IPS DF 4.7 (cell line): ENCODE measurements around the gene SPINK2.

Experiments
- DNase-seq: peaks from one replicate; pipeline ENCODE4 v3.0.0-alpha.2; 2013; ENCODE audit warnings: low spot score; ENCODE audit errors: extremely low read depth

SPINK2 gene

DNA sequence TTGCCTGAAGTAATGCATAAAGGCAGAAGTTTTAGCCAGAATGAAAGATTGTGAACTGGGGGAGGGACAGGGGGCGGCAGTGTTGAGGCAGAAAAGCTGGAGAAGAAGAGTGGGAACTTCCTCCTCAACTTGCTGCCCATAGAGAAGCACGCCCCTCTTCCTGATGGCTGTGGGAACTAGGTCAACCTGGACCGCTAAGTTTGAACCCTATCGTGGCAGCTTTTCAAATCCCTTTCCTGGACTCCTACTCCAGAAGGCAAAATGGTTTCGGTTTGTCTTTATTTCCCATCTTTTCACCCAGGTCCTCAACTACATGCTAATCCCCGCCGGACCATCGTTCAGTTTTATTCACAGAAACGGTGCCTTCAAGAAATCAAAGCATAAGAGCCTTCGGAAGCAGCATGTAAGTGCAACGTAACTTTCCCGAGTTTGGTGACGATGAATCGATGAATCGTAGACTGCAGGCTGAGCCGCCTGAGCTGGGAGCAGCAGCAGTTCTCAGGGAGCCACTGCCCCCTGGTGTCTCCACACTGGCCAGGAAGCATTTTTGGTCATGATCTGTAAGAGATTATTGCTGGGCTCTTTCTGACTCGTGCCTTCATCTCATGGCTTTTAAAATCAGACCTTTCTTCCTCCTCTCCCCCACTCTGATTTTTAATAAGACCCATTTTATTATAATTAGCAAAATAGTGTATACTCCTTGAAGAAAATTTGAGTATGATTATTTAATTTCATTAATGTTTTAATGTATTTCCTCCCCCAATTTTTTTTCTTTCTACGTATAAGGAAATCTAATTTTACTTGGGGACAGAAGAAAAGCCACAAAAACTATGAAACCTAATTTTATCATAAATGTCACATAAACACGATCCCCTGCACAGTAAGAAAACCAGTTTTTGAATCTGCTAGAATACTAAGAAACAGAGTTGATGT is 21.4 kb downstream of the SPINK2 start:
- DNase-seq, result no peak

DNA sequence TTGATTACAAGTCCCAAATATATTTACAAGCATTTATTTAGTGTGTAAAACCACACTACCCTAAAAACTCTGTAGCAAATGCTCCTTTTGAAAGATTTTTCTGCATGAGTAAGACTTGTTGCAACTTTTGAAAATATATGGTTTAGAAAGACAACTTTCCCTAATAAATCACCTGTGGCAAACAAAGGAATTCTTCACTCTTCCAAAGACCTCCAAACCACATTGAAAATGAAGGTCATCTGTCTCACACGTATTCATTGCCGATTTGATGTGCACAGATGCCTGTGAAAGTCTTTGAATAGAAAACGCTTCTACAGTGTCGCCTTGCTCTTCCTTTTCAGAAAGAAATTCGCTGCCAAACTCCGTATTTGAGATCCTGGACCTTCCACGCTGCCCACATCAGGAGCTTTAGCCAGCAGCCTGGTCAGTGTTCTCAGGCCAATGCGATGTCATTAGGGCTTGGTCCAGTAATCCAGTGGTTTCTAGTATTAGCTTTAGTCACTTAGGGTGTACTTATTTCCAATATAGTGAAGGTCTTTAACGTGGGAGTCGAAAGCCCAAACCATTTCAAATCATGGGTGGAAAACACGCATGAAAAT is 22.2 kb downstream of the SPINK2 start:
- DNase-seq, result no peak

DNA sequence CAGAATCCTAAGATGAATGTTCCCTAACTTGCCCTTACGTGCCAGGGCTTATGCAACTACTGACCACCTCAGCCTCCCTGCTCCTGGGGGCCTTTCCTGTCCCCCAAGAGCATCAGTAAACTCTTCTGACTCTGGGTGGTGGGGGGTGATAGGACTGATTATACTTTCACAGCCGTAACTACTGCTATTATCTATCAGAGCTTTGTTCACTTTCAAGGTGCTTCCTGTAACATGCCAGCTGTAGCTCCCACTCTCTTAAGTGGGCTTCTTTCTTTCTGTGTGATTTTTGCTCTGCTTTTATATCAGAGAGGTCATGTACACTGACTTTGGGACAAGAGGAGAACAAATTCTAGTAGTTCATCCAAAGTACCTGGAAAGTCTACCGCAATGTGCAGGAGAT is 25.3 kb downstream of the SPINK2 start:
- DNase-seq, result no peak

DNA sequence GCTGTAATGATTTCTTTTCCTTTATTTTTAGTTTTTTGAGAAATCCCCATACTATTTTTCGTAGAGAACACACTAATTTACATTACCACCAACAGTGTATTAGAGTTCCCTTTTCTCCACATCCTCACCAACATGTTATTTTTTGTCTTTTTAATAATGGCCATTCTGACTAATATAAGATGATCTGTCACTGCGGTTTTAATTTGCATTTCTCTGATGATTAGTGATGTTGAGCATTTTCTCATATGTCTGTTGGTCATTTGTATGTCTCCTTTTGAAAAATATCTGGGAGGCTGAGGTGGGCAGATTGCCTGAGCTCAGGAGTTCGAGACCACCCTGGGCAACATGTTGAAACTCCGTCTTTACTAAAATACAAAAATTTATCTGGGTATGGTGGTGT is 30.2 kb downstream of the SPINK2 start:
- no peak for DNase-seq

DNA sequence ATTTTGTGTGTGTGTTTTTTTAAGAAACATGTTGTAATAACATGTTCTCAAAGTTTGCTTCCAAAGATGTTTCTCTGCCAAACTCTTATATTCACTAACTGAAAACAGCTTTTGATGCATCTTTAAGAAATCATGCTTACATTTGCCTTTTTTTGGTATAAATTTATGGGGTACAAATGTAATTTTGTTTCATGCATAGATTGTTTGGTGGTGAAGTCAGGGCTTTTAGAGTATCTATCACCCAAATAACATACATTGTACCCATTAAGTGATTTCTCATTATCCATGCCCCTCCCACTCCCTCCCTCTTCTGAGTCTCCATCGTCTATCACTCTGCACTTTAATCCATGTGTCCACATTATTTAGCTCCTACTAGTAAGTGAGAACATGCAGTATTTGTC is 30.8 kb downstream of the SPINK2 start:
- no peak for DNase-seq

DNA sequence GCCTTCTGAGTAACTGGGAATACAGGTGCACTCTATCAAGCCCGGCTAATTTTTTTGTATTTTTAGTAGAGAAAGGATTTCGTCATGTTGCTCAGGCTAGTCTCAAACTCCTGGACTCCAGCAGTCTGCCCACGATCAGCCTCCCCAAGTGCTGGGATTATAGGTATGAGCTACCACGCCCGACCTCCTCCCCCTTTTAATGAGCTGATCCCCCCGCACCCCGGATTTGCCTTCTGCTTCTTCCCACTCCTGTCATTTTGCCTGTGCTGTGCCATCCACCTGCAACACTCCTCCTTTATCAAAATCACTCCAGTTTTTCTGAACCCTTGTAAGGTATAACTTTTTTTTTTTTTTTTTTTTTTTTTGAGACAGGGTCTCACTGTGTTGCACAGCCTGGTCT is 33.4 kb downstream of the SPINK2 start:
- no peak for DNase-seq

DNA sequence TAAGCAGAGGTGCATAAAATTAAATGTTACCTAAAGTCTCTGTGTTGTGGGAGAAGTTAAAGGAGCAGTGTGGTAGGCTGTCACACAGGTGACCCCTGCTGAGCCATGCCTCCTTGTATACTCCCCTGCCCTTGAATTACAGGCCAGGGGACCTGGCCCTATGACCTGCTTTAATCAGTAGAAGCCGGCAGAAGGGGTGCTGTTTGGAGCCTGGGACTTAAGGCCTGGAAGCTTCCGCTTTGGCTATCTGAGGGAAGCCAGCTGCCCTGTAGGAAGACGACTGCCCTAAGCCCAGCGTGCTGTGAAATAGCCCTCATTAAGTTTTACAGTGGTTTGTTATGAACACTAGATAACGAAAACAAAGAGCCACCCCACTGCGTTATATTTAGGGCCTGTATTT is 34.1 kb downstream of the SPINK2 start:
- no peak for DNase-seq

DNA sequence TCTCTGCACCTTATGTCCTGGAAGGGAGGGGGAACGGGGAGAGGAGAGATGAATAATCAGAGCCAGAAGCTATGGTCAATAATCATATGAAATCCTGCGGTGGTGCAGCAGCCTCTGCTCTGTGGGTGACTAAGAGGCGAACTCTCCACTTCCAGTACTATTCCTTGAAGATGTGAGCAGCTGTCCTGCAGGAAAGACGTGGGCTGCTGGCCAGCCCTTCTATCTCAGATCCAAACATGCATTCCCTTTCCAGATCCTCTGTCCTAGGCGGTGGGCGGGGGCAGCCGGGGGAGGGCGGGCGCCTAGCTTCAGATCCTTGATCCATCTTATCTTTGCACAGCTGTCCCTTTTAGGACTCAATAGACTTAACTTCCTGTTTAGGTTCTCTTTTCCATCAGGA is 34.5 kb downstream of the SPINK2 start:
- no peak for DNase-seq

DNA sequence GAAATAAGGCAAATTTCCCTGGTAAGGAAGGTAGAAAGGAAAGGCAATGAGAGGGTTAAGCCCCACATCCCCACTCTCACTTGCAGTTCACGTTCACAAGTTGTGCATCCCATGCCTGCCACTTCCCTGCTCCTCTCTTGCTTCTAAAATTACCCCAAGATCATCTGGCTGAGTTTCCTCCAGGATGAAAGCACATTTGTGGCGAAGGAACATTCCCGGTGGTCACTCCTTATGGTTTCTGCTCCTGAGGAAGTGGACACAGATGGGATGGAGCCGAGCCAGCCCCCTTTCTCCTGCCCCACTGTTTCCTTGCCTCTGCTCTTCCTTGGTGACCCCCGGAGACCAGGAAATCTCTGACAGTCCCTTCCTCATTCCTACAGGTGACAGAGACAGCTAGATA is 37.5 kb downstream of the SPINK2 start:
- DNase-seq, result no peak

DNA sequence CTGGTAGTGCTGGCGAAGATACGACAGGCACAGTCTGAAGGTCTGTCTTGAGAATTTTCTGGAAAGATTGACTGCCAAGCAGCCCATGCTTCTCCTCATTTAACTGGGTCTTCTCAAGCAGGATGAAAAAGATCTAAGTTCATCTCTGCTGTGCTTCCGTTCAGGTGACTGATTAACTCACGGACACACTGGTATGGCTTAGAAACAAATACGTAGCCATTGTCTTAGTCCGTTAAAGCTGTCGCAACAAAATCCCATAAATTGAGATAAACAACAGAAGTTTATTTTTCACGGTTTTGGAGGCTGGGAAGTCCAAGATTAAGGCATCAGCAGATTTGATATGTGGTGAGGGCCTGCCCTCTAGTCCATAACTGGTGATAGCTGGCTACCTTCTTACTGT is 39.5 kb downstream of the SPINK2 start:
- no peak for DNase-seq

DNA sequence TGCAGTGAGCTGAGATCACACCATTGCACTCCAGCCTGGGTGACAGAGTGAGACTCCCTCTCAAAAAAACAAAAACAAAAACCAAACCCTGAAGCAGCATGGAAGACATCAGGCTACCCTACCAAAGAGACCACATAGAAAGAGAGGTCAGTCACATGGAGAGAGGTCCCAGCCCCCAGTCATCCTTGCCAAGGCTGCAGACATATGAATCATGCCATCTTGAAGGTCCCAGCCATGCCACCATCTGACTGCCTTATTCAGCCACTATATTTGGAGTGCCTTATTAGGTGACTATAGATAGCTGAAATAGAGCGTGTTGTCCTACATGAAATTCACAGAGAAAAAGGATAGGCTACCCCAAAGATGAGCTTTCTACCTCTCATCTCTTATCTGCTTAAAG is 48.2 kb downstream of the SPINK2 start:
- no peak for DNase-seq

DNA sequence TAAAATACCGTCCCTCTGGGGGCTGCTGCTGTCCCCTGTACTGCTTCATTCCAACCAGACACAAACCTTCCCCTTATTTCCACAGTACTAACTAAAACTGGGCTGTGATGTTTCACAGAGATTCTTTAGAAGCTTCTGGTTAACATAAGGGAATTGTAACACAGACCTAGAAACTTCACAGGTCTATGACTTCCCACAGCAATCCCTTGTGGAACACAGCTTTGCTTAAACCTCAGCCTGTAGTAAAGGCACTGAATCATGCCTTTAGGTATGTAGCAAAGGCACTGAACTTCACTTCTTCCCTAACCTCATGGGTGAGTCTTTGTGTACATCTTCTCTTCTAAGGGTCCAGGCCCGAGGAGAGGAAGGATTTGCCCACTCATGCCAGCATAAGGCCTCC is 49.4 kb downstream of the SPINK2 start:
- DNase-seq, result no peak

DNA sequence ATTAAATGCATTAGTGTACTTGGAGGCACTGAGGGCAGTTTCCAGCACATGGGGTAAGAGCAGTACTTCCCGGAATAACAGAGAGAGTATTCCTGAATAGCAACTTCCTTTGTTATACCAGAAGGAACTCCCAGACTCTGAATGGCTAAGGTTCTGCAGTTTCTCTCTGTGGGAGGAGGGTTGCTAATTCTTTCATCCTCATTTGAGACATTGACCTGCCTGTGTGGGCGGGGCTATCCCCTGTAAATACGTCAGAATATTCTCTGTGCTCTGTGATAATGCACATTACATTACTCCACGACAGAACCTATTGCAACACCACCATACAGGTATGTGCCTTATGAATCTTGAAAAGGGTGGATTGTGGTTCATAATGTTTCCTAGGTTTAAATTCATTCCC is 52.7 kb downstream of the SPINK2 start:
- DNase-seq, result no peak

DNA sequence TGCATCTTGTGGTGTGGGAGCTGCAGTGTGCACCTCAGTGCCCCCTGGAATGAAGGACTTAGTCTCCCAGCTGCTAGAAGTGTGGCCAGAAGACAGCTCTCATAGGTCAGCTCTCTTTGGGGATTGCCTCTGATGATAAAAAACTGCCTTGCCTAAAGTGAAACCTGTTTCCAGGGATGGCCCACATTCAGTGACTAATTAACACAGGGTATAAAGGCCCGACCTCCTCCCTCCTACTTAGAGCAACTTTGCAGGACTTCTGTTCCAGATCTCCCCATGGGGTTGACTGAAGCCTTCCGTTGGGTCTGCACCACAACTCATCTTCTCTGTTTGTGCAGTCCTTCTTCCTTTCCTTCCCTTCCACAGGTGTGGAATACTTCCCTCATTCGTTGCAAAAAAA is 53.2 kb downstream of the SPINK2 start:
- DNase-seq, result no peak

DNA sequence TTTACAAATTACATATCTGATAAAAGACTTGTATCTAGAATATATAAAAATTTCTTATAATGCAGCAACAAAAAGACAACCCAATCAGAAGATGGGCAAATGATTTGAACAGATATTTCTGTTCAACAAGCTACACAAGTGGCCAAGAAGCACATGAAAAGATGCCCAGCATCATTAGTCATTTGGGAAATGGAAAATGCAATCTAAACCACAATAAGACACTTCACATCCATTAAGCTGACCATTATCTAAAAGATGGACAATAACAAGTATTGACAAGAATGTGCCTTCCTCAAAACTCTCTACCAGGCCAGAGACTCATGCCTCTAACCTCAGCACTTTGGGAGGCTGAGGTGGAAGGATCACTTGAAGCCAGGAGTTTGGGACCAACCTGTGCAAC is 53.9 kb downstream of the SPINK2 start:
- no peak for DNase-seq

DNA sequence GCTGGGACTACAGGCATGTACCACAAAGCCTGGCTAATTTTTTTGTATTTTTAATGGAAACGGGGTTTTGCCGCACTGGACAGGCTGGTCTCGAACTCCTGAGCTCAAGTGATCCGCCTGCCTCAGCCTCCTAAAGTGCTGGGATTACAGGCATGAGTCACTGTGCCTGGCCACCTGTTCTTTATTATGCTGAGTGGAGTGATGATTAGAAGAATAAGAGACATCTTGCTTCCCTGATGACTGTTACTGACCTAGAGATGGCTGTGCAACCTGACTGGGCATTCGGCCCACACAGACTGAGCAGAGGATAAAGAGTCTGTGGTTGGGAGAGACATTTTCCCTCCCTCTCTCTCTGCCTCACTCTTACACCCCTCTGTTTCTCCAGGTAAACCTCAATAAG is 56.7 kb downstream of the SPINK2 start:
- DNase-seq, result no peak

DNA sequence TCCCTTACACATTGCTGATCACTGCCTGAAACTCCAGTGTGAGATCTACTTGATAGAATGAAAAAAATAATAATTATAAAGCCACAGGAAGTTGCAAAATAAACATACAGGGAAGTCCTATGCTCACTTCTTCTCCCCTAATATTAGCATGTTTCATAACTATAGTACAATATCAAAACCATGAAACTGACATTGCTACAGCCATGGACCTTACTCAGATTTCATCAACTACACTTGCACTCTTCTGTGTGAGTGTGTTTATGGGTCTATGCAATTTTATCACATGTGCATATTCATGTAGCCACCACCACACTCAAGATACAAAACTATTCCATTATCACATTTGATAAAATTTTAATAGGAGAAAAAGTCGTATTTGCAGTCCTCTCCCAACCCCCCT is 57.3 kb downstream of the SPINK2 start:
- no peak for DNase-seq

DNA sequence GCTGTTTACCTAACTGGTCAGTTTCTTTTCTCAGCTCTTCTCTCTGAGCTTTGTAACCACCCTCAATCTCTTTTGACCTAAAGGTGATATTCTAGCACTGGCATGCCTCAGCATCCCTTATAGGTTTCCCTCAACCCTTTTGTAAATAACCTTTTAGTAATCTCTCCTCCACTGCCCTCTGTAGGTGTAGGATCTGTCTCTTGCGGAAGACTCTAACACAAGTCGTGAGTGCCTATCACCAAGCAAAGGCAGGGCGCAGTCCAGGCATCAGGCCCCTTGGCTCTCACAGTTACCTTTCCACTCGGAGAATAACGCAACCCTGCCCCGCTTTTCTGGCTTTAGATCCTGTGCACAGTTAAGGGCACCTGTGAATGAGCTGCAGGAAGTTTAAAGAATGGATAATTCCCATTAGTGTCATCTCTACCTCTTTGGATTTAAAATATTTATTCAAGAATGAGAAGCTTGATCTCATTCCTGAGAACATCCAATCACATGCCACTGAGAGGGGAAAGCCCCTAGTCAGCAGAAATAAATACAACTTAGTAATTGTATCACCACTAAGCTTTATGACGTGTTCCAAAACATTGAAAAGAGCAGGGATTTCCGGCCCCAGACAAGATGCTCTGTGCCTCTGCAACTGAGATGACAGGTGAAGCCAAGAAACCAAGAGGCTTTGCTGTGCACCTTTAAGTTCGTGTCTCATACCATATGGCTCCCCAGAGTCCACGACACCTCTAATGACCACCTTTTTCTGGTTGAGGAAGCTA is 58.8 kb downstream of the SPINK2 start:
- DNase-seq, result no peak

DNA sequence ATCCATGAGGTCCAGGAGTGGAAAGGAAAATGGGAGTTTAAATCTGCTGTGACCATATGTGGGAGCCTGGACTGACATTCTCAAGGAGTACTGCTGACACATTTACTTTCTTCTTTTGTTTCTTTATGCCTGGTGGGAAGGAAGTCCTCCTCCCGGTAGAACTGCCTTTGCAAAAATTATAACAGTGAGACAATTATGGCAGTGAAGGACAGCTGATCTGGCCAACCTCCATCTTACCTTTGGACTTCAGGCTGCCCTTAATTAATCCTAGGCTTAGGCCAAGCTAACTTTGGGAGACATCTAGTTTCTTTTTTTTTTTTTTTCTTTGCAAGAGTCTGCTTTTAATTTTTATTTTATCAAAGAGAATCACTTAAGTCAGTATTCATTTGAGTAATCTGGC is 61.3 kb downstream of the SPINK2 start:
- DNase-seq, result no peak
